Urothelium cell line (cell line): Measurements from ENCODE around the gene OPCML.

Source experiments
- DNase-seq: peaks from one replicate; pipeline ENCODE4 v3.0.0; 2011; ENCODE audit warnings: low spot score, mixed read lengths
- FAIRE-seq: peaks from 2 replicates; lab custom pipeline; 2011; peaks lifted over from hg19 to GRCh38; lab: Jason Lieb, UNC

Gene OPCML

DNA sequence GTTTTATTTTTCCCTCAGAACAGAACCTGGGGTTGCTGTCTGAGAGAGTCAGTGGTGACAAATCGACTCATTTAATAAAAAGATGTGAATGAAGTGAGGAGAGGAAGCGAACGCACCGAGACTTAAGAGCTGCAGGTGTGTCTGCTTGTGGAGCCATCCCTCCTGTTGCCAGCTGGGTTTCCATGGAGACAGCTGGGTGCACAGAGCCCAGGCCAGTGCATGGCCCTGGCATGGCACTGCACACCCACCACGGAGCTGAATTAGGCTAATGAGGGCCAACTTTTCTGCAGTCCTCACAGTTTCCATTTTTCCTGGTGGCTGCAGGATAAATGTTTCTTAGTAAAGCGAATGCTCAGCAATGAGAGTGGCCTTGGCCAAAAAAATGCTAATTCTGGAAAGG, 750.2 kb downstream of the OPCML start:
- FAIRE-seq (no peak), DNase-seq (no peak)

DNA sequence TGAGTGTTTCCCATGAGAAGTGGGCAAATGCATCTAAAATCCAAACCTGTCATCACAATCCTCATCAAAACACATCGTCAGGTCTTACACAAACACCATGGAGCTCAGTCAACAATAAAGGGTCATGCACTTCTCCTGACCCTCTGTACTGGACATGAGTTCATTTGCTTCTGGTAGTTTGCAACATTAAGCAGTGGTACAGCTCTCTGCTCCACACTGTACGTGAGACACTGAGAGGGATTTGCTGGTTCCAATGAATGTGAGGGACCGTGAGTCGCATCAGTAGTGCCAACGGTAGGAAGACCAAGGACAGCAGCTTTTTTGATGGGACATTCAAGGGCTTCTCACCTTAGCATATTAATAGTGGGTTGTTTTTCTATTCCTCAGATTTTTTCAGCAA, 752.3 kb downstream of the OPCML start:
- DNase-seq (no peak), FAIRE-seq (no peak)

DNA sequence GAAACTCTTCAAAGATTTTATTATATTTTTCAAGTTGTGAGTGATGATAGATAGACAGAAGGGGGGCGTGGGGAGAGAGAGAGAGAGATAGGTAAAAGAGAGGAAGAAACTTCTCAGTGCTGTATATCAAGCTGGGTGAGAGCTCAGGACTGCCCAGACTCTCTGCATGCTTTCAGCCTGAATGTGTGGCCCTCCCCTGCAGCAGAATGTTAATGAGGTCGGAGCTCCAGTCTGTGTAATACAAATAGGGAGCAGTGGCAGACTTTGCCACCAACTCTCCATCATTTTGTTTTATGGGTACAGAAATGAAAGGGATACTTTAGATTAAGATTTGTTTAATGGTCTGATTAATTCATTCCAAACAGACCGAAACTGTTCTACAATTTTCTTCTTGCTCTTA, 752.8 kb downstream of the OPCML start:
- FAIRE-seq = no peak
- DNase-seq = no peak

DNA sequence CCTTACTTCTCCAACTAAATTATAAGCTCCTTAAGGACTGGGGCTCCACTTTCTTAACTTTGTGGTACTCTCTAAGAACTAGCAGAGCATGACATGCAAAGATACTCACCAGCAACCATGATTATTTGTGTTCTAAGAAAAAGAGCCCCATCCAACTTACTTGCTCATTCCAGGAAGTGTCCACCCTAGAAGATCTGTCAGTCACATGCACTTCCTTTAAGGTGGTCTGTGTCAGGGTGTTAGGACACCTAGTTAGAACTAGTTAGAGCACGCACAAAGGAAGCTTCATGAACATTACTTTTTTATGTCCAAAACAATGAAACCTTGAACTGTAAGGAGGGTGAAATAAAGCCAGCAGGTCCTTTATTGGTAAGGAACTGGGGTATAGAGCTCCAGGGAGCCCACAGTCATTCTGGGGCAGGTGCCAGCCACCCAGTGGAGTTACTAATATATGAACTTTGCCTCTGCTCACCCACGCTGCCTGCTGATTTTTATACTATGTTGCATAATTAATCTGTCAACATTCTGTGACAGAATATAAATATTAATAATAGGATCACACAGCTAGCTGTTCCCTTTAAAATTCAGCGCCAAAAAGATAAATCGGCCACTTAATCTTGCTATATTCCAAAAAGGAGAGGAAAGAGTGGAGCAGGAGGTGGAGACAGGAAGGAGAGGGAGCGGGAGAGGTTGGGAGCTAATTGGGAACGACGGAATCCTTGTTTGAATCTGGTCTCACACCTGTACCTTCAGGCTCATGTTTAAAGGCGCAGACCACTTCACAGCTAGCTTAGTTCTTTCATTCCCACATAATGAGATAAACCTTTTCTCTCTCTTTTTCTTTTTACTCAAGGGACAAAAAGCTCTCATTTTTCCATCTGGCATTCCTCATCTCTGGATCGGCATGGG, 755.0 kb downstream of the OPCML start:
- no peak for DNase-seq
- FAIRE-seq = no peak

DNA sequence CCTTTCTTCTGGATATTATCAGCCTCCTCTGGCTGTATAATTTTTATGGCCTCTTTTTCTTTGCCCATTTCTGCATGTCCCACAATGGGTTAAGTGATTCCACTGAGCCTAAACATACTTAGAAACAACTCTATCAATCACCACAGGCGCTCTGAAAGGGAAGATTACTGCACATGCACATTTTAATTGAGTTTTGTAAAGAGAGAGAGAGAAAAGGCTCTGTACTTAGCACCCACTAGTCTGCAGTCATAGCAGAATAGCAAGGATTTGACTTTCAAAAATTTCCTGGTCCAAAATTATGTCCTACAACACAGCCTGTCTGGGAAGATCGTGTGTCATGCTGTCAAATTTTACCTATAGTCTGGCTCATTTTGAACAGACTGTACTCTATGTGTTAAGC, 758.5 kb downstream of the OPCML start:
- FAIRE-seq (no peak), DNase-seq (no peak)

DNA sequence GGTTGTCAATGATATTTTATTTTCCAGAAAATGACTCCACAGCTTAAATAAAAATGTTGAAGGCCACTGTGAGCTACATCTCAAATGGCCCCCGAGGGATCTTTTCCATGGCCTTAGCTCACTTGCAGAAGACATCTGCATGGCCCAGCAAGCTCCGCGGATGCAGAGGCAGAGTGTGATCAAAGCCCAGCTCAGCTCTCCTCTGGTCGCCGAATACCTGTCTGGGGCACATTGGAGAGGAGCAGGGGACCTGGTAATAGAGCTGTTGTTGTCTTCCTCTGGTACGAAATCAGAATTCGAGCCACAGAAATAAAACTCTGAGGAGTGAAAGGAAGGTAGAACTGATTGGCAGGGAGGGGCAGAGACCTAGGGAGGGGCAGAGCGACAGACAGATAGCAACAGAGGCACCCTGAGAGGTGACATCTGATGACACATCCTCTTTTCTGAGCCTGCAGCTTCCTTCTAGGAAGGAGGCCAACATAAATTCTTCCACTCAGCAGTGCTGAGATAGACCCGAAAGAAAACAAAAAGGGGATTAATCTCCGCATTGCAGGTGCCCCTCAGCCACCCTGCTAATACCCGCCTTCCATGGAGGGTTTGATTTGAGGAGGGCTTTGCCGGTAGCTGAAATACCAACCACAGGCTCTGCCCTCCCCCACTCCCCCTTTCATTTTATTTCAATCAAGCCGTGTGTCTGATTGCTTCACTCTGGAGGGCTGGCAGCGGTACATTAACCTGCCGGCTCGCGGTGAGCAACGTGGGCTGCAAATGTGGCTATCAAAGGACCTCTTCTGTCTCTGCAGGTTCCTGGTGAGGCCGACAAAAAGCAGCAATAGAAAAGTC, 759.4 kb downstream of the OPCML start:
- no peak for FAIRE-seq
- no peak for DNase-seq

DNA sequence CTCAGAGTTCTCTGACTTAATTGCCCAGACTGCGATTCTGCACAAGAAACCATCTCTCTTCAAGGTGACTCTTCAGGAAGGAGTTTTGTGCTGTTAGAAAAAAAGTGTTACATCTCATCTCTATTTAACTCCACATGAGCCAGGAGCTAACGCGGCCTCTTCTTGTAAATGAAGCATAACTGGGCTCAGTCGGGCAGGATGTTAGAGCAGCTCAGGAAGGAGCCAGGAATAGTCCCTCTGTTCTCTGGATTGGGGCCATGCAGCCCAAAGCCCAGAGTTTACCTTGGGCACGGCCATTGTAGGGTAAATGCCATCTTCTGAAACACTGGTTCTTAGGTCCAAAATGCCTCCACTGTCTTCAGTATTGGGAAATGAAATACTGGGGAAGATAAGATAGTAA, 760.6 kb downstream of the OPCML start:
- FAIRE-seq = no peak
- no peak for DNase-seq

DNA sequence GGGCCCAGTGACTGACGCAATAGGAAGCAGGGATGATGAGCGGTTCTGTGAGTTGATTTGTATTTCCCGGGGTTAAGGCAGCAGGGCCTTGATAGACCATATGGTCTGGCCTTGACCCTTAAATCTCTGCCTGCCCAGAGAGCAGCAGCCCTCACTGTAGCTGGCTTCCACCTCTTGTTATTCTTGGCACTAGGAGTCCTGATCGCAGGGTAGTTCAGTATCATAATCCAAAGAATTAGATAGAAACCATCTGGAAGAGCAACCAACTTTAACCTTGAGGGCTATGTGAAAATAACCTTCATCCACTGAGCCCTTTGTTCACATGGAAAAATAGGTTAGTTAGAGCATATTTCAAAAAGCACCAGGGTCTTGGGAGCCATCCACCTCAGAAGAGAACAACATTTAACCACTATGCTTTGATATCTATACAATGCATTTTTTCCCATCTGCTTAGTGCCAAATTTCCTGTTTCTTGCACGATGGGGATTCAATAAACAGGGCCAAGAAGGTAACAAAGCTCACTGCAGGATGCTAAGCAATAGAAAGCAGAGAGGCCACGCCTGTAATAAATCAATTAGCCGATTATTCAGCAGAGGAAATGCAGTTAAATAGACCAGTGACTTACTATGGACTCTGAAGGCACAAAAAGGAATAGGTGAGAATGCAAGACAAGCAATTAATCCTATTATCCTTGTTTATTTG, 761.3 kb downstream of the OPCML start:
- no peak for FAIRE-seq
- DNase-seq = no peak

DNA sequence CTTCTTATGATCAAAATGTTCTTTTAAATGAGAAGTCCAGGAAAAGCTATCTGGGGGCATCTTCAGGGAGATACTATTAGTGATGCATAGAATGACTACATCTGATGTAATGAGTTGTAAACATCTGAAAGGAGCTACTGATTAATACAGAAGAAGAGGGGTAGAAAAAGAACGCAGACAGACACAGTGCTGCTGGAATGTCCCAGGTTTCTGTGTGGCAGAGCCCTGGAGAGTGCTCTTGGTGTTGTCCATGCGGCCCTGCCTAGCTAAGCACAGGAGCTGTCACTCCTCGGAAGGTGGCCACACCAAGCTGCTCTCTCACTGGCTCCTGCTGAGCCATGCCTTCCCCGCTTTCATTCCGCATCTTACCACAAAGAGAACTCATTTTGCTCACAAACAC, 768.8 kb downstream of the OPCML start:
- DNase-seq (no peak), FAIRE-seq (no peak)

DNA sequence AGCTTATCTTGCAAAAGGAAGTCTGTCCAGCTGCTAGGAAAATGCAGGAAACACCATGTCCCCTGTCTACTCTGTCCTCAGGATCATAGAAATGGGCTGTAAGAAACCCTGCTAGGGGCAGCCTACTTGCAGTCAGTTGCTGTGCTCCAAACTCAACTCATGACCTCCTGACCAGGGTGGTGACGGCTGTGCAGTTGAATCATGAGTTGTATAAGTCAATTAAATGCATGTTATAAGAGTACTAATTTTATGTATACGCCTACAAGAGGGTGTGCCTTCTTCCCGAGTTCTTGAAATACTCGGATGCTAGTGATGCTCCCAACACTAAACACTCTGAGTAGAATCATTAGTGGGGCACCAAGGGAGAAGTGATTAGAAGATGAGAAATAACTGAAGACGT, 776.4 kb downstream of the OPCML start:
- no peak for DNase-seq
- no peak for FAIRE-seq

DNA sequence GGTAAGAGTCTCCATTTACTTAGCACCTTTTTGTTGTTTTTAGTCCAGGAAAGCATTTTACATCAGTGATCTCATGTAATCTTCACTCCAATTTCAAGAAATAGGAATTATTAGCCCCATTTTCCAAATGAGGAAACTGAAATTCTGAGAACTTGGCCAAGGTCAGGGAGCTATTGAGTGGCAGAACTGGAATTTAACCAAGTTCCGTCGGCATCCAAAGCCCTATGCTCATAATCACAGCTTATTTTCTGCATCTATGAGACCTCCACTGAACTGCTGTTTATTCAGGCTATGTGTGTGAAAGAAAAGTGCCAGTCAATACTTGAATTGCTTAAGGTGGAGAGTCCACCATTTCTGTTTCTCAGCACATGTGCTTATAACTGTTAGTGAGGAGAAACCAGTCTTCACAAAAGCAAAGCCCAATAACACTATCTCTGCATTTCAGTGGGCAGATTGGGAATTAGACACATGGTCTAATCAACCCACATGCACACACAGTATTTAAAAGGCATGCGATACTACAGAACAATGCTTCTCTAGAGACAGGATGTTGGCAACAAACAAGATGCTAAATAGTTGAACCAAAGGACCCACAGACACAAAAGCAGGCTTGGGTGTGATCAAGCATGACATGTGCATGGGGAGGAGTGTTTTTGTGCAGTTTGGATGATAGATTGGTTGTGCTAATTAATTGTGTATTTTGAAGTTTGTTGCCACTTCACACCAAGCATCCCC, 780.6 kb downstream of the OPCML start:
- DNase-seq = no peak
- FAIRE-seq = no peak

DNA sequence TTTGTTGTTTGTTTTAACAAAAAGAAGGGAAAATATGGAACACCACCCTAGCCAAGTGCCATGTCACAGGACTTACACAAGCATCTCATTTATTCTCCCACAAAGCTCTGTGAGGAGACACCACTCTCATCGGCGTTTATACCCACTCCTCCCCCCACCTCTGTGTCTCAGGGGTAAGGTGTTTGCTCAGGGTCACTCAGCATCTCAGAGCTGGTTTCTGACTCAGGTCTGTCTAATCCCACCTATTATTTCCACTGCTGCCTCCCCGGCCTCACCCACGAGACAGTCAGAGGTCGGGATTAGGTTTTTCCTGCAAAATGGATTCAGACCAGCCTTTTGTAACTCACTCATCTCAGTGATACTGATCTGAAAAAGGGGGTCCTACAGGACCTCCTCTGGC, 786.0 kb downstream of the OPCML start:
- DNase-seq (no peak), FAIRE-seq (no peak)

DNA sequence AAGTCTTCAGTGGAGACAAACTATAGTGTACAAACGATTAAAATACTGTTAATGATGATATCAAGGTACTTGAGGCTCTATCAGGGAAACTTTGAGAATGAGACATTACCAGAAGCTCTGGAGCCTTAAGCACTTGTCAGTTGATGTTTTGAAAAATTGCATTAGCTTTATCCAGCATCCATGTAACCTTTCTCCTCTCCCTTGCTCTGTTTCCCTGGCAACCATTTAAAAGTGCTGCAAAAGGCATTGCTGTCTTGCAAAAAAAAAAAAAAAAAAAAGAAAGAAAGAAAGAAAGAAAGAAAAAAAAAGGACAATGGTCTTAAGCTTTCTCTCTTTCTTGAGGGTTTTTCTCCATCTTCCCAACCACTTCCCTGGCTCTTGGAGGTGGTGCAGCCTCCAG, 787.0 kb downstream of the OPCML start:
- no peak for FAIRE-seq
- DNase-seq = no peak

DNA sequence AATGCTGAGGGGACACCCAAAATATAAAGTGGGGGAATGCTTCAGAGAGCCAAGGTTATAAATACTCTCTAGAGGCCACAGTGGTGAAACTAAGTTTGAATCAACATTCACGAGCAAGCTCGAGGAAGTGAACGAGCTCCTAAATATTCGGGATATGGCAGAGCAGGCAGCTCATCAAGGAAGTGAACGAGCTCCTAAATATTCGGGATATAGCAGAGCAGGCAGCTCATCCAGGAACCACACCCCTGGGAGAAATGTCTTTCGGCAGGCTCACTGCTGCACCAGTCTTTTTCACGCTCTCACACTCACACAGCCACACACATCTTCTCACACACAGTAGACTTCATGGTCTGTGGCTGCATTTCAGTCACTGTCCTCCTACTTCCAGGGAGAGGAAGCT, 787.5 kb downstream of the OPCML start:
- DNase-seq (peak; percentile 28), FAIRE-seq (no peak)

DNA sequence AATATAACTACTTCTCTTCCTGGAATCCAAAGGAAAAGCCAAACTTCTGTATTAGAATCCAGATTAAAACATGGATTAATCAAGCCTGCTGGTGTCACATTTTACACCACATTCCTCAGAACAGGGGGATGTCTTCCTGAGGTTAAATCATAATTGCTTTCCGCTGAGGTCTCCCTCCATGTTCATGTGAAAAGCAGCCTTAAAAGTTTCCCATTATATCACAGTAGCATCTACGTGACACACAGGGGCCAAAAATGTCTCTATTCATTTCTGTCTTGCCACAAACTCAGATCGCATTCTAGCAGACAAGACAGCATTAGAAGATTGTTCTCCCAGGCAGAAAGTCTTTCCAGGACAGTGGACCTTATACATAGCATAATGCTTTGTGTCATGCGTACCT, 788.7 kb downstream of the OPCML start:
- no peak for FAIRE-seq
- DNase-seq = no peak

DNA sequence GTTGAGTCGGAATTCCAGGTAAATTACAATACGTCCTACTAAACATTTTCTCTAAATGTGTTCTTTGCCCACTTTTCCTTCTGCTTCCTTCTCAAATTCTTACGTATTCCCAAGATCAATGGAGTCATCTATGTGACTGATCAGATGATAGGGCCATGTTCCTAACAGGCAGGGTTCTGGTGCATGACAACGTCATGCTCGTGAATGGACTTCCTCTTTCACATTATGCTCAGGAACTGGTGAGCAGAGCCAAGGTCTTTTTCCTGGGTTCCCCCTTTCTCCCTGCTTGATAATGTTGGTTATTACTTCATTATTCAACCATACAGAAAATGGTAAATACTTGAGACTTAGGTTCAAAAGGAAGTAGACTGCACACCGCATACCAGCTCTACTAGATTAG, 789.4 kb downstream of the OPCML start:
- FAIRE-seq (no peak), DNase-seq (no peak)

DNA sequence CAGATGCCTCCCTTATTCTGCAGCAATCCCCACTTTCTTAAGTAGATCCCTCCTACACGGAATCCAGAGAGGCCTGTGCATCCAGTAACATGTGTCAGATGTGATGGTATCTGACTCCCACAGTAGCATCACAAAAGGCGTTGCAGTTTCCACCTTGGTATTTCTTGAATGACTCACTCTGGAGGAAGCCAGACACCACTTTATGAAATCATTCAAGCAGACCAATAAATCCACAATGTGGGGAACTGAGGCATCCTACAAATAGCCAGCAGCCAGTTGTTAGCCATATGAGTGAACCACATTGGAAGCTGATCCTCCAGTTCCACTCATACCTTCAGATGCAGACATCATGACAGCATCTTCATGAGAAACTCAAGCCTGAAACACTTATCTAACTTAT, 798.1 kb downstream of the OPCML start:
- FAIRE-seq (peak; percentile 9), DNase-seq (peak; percentile 64)

DNA sequence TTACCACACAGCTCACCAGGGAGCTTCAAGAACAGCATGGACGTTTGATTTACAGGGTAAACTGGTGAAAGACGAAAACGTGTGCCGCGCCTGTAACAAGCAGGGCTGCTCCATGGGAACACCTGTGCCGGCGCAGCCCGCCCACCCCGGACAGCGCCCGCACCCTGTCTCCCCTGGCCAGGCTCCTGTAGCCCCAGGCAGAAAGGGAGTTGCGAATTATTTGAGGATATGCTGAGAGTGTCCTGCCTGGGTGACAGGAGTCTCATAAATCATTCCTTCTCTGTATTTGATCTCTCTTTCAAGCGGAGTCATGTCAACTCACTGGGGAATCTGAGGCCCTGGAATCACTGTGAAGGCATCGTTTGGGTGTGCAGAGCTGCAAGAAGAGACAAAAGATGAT, 804.3 kb downstream of the OPCML start:
- DNase-seq (no peak), FAIRE-seq (no peak)

DNA sequence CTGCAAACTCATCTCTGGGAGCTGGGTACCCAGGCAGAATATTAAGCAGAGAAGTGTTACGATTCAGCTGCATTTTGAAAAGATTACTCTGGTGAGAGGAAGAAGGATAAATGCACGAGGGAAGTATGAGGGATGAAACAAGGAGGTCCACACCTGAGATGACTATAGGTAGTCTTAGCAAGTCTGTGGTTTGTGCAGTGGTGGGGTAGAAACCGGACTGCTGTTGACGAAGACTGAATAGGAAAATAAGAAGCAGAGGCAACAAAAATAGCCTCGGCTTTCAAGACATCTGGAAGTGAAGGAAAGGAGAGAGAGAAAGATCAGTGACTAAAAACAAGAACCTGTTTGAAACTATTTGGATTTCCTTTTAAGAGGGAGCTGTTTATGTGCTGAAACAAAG, 810.8 kb downstream of the OPCML start:
- no peak for FAIRE-seq
- no peak for DNase-seq

DNA sequence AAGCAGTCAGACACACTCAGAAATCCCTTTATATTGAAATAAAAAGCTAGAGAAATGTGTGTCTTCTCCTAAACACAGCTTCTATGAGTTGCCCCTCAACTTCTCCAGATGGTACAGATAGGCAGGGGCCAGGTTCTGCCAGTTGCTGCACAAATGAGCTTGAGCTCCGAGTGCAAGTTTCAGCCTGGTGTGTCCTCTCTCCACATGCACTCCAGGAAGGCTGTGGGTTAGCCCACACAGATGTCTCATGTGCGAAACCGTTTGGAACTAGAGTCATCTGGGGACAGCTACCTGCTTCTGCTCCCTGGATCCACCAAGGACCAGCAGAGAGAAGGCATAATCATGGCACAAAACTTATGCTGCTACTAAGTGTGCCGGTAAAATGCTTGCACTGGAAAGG, 812.6 kb downstream of the OPCML start:
- FAIRE-seq (no peak), DNase-seq (no peak)
